Chondrocyte (in vitro differentiated cells): ENCODE data around the gene CRYBA2. TPM values are rescaled to one million over a fixed set of nuclear protein-coding genes. Genes with fewer than 3 reads are reported as not detected.

ENCODE experiments used
- DNase-seq: peaks from one replicate; pipeline ENCODE4 v3.0.0; 2021; ENCODE audit warnings: mixed read lengths, low spot score
- H3K27ac Mint-ChIP-seq: one replicate; pipeline ENCODE4 v1.8.0; 2021; ENCODE audit warnings: mild to moderate bottlenecking, moderate library complexity, mixed read lengths; ENCODE audit not compliant: unreplicated experiment
- H3K27me3 Mint-ChIP-seq: 2 replicates; pipeline ENCODE4 v1.8.0; 2021; ENCODE audit warnings: low read depth, mixed read lengths
- H3K36me3 Mint-ChIP-seq: 2 replicates; pipeline ENCODE4 v1.8.0; 2021; ENCODE audit warnings: low read depth, mixed read lengths
- H3K4me1 Mint-ChIP-seq: 2 replicates; pipeline ENCODE4 v1.8.0; 2021; ENCODE audit warnings: low read depth, mild to moderate bottlenecking, mixed read lengths
- H3K4me3 Mint-ChIP-seq: one replicate; pipeline ENCODE4 v1.8.0; 2021; ENCODE audit warnings: mild to moderate bottlenecking, moderate library complexity, mixed read lengths; ENCODE audit not compliant: unreplicated experiment
- H3K9me3 Mint-ChIP-seq: 2 replicates; pipeline ENCODE4 v1.8.0; 2021; ENCODE audit warnings: low read depth, mixed read lengths
- total RNA-seq: library from RNA; stranded (reverse); gene quantifications from 3 replicates; pipeline ENCODE4 v1.2.1, GENCODE V29; 2021
- TF ChIP-seq, protein P1 (sequence below): fragments of 200-600 bp; sonication (generic); IDR thresholded peaks from 2 replicates; pipeline ENCODE4 v1.5.0; 2021; ENCODE audit warnings: antibody characterized with exemption, mild to moderate bottlenecking, moderate library complexity

The CRYBA2 gene
- total RNA-seq, 1 donor from 2014 or later: not detected

DNA sequence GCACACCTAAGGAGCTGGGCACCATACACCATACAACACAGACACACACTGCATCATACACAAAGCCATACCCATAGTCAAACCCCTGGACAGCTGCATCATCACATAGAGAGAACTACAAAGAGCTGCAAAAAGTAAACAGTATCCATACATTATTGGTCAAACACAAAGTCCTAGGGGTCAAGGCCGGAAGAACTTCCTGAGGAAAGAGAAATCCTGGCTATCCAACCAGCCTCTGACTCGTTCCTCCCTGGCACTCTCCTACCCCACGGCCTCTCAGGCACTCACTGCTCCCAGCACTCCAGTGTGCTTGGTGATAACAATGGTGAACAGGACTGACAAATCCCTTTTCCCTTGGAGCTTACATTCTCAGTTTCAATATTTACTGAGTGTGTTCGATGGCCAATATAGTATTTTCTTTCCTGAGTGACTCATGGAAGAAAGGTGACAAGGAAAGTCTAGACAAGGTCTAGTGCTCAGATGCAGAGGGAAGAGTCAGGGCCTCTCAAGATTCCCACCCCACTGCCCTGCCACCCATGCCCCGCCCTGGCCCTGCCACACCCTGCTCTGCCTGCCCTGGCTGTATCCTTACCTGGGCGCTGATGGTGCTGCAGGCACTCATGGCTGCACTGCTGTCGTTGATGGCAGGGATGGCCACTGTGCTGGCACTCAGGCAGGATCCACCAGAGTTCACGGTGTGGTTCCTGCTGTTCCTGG, 44.7 kb upstream of the CRYBA2 start:
- Mint-ChIP-seq H3K9me3 (no peaks in the 10 kb centered on the region), H3K27me3 (peaks cover 75% of the 10 kb centered on the region), H3K4me3 (no peak overlapping the region), H3K36me3 (no peaks in the 10 kb centered on the region), H3K4me1 (peaks cover 6% of the 10 kb centered on the region), H3K27ac (no peak overlapping the region)
- no peak for DNase-seq
- TF ChIP-seq, protein P1, sequence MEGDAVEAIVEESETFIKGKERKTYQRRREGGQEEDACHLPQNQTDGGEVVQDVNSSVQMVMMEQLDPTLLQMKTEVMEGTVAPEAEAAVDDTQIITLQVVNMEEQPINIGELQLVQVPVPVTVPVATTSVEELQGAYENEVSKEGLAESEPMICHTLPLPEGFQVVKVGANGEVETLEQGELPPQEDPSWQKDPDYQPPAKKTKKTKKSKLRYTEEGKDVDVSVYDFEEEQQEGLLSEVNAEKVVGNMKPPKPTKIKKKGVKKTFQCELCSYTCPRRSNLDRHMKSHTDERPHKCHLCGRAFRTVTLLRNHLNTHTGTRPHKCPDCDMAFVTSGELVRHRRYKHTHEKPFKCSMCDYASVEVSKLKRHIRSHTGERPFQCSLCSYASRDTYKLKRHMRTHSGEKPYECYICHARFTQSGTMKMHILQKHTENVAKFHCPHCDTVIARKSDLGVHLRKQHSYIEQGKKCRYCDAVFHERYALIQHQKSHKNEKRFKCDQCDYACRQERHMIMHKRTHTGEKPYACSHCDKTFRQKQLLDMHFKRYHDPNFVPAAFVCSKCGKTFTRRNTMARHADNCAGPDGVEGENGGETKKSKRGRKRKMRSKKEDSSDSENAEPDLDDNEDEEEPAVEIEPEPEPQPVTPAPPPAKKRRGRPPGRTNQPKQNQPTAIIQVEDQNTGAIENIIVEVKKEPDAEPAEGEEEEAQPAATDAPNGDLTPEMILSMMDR: no peak

DNA sequence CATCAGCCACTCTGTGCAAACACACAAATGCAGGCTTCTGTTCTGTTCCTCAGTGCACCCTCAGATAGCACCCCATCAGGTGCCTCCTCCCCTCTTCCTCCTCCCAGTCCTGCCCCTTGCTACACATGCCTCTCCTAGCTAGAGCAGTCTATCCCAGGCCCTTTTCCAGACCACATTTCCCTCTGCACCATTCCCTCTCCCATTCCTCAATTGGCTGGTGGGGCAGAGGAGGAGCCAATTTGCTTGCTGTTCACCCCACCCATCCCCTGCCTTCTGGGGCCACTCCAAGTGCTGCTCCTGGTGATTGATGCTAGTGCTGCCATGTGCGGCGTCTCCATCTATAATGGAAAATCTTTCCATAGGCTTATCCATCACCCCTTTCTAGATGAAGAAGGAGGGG, 42.7 kb upstream of the CRYBA2 start:
- Mint-ChIP-seq H3K4me3 (no peak overlapping the region), H3K4me1 (peaks cover under 1% of the 10 kb centered on the region), H3K9me3 (no peaks in the 10 kb centered on the region), H3K27ac (no peak overlapping the region), H3K27me3 (peaks cover 68% of the 10 kb centered on the region), H3K36me3 (no peaks in the 10 kb centered on the region)
- TF ChIP-seq, protein P1: no peak
- DNase-seq: no peak

DNA sequence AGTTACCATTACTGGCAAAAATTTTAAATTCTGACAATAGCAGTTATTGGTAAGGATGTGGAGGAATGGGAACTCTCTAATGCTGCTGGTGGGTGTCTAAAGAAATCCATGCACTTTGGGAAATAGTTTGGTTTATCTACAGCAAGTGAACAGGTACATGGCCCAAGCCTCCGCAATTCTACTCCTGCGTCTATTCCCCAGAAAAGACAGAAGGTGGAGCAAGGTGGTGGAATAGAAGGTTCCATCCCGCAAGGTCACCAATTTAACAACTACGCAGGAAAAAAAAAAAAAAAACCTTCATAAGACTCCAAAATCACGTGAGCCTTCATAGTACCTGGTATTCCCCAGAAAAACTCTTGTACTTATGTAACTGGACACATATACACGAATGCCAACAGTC, 41.6 kb upstream of the CRYBA2 start:
- TF ChIP-seq, protein P1: no peak
- no peak overlapping the region for H3K4me3 Mint-ChIP-seq
- H3K27ac Mint-ChIP-seq: no peak overlapping the region
- no peaks in the 10 kb centered on the region for H3K9me3 Mint-ChIP-seq
- H3K36me3 Mint-ChIP-seq: no peaks in the 10 kb centered on the region
- peaks cover 60% of the 10 kb centered on the region for H3K27me3 Mint-ChIP-seq
- no peaks in the 10 kb centered on the region for H3K4me1 Mint-ChIP-seq
- no peak for DNase-seq

DNA sequence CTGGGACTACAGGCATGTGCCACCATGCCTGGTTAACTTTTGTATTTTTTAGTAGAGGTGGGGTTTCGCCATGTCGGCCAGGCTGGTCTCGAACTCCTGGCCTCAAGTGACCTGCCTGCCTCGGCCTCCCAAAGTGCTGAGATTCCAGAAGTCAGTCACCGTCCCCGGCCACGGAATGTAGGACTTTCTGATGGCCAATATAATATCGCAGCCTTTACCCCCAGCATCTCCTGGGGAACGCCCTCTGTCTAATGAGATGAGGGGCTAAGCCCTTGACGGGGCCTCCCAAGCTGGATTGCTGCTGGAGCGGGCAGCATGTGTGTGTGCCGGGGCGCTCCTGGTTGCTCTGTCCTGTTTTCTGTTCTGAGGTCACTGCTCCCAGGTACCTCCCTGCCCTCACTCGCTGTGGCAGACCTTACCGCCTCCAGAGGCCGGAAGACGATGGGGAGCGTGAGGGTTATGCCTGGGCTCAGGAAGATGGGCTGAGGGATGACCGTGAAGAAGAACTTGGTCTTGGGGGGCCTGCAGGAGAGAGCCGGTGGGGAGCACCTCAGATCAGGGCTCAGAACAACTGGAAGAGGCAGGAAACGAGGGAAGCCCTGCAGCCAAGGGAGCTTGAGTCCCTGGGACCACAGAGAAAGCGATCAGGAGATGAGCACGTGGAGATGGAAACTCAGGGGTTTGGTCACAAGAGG, 39.0 kb upstream of the CRYBA2 start:
- H3K9me3 Mint-ChIP-seq: no peaks in the 10 kb centered on the region
- H3K27me3 Mint-ChIP-seq: peaks cover 60% of the 10 kb centered on the region
- no peaks in the 10 kb centered on the region for H3K4me1 Mint-ChIP-seq
- DNase-seq: no peak
- H3K27ac Mint-ChIP-seq: no peak overlapping the region
- no peaks in the 10 kb centered on the region for H3K36me3 Mint-ChIP-seq
- TF ChIP-seq, protein P1: no peak
- H3K4me3 Mint-ChIP-seq: no peak overlapping the region

DNA sequence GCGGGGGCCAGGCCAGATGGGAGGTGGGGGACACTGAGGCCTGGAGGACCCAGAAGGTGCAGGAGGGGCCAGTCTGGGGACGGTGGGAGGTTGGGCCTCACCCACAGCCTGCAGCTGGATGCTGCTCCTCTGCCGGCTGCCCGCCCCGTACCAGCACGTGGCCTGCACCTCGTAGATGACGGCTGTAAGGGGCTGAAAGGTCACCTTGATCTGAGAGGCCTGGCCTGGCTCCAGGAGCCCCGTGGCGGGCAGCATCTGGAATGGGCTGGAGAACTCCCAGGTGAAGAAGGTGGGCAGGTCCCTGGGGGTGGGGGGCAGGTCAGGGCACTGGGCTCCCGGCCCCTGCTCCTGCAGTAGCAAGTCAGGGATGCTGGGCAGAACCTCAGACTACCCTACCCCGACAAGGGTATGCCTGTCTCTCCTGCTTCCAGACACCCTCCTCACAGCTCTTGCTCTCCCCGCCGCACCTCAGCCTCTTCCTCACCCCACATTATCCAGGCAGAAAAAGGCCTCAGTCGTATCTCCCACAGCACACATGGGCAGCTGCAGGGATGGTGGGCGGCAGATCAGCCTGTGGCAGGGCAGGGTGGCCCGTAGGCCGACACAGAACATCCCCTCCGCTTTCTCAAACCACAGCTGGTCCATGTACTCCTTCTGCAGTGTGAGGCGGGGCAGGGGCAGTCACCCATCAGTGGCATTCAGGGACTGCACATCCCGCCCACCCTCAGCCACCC, 38.0 kb upstream of the CRYBA2 start:
- no peaks in the 10 kb centered on the region for H3K36me3 Mint-ChIP-seq
- no peak overlapping the region for H3K27ac Mint-ChIP-seq
- DNase-seq: no peak
- H3K9me3 Mint-ChIP-seq: no peaks in the 10 kb centered on the region
- H3K27me3 Mint-ChIP-seq: peaks cover 65% of the 10 kb centered on the region
- TF ChIP-seq, protein P1: no peak
- no peaks in the 10 kb centered on the region for H3K4me1 Mint-ChIP-seq
- no peak overlapping the region for H3K4me3 Mint-ChIP-seq
